PFSK-1 (cell line): ENCODE data around the gene UCK1.

ENCODE experiments used
- FOXP2 ChIP-seq: optimal IDR thresholded peaks from 2 replicates; pipeline ENCODE3; 2011; ENCODE audit warnings: borderline replicate concordance, control low read depth, inconsistent platforms; ENCODE audit not compliant: insufficient read depth; ENCODE audit errors: extremely low read length, extremely low read depth
- POLR2AphosphoS5 ChIP-seq: IDR thresholded peaks from 2 replicates; pipeline ENCODE4 v1.6.1; 2012; ENCODE audit warnings: low read depth, mild to moderate bottlenecking, control low read depth, low read length, moderate library complexity
- SIN3A ChIP-seq: IDR thresholded peaks from 2 replicates; pipeline ENCODE4 v1.6.1; 2012; ENCODE audit warnings: mild to moderate bottlenecking, low read length, moderate library complexity, borderline replicate concordance; ENCODE audit not compliant: insufficient read depth
- TAF1 ChIP-seq: IDR thresholded peaks from 2 replicates; pipeline ENCODE4 v1.6.1; 2012; ENCODE audit warnings: low read length, control low read depth, borderline replicate concordance; ENCODE audit not compliant: insufficient read depth
- TF ChIP-seq, protein P1 (sequence below), 2 experiments: IDR thresholded peaks; 2 replicates each; pipeline versions ENCODE4 v1.6.1 to v1.8.0; 2011 to 2012; ENCODE audit warnings: low read depth in 2 of 2, low read length in 2 of 2, control low read depth in 1 of 2, inconsistent platforms in 1 of 2, mild to moderate bottlenecking in 1 of 2, moderate library complexity in 1 of 2; ENCODE audit not compliant: insufficient read depth in 1 of 2

Gene UCK1

GRCh38 chr9:131484560-131485185, 46.4 kb downstream of the UCK1 start:
- TF ChIP-seq SIN3A (no peak), FOXP2 (no peak), TAF1 (no peak), POLR2AphosphoS5 (no peak)
- TF ChIP-seq, protein P1, sequence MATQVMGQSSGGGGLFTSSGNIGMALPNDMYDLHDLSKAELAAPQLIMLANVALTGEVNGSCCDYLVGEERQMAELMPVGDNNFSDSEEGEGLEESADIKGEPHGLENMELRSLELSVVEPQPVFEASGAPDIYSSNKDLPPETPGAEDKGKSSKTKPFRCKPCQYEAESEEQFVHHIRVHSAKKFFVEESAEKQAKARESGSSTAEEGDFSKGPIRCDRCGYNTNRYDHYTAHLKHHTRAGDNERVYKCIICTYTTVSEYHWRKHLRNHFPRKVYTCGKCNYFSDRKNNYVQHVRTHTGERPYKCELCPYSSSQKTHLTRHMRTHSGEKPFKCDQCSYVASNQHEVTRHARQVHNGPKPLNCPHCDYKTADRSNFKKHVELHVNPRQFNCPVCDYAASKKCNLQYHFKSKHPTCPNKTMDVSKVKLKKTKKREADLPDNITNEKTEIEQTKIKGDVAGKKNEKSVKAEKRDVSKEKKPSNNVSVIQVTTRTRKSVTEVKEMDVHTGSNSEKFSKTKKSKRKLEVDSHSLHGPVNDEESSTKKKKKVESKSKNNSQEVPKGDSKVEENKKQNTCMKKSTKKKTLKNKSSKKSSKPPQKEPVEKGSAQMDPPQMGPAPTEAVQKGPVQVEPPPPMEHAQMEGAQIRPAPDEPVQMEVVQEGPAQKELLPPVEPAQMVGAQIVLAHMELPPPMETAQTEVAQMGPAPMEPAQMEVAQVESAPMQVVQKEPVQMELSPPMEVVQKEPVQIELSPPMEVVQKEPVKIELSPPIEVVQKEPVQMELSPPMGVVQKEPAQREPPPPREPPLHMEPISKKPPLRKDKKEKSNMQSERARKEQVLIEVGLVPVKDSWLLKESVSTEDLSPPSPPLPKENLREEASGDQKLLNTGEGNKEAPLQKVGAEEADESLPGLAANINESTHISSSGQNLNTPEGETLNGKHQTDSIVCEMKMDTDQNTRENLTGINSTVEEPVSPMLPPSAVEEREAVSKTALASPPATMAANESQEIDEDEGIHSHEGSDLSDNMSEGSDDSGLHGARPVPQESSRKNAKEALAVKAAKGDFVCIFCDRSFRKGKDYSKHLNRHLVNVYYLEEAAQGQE (IDR thresholded peaks at IDR 0.05; ENCODE audit: insufficient read depth in 1 of 2, low read depth in 2 of 2, low read length in 2 of 2): no peak

DNA sequence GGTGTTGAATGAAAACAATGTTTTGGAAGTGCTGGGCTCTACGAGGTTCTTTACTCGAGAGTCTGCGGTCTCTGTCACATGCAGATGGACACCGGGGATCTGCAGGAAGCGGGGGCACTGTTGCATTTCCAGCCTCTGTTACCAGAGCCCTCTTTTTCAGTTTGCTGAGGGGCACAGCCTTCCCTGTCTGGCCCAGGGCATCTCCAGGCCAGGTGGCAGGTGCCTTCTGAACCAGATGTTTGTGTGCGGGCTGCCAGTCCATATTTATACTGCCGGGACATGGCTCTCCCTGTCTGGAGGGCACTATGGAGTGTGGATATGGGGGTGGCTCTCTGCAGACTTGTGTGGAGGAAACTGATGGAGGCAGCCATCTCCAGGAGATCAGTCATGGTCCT, 47.0 kb downstream of the UCK1 start:
- no peak for TF ChIP-seq SIN3A

DNA sequence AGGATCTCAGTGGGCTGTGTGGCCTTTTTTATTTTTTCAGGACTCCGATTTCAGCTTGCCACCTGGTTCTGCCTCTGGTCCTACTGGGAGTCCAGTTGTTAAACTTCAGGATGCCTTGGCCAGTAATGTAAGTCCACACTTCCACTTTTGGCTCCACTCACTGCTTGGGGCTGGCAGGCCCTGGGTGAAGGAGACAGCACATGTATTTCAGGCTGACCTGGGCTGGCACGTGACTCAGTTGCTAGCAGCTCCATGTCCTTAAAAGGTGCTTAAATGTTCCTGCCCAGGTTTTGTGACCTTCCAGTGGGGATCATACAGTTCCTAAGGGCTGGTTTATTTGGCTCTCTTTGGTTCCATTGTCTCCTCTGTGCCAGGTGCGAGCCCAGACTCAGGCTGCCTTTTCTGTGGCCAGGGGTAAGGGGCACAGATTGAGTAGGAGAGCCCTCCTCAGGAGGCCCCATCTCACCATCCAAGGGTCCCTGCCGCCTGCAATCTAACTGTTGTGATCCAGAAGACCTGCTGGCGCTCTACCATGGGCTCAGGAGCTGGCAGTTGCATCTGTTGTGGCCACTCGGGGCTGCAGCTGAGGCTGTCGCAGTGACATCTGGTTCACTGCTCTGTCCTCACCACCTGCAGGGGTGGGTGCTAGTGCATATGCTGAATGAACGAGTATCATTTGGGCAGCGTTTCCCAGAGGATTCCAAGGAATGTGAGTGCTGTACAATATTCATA, 47.6 kb downstream of the UCK1 start:
- TF ChIP-seq TAF1: no peak
- TF ChIP-seq FOXP2: no peak

- no peak for TF ChIP-seq POLR2AphosphoS5
- no peak for TF ChIP-seq FOXP2
- TF ChIP-seq SIN3A: no peak
- TF ChIP-seq, protein P1 (IDR thresholded peaks at IDR 0.05; ENCODE audit: insufficient read depth in 1 of 2, low read depth in 2 of 2, low read length in 2 of 2): no peak
- TF ChIP-seq TAF1: no peak
These were observed 48.6 kb downstream of the UCK1 start for GRCh38 chr9:131482343-131483006.

DNA sequence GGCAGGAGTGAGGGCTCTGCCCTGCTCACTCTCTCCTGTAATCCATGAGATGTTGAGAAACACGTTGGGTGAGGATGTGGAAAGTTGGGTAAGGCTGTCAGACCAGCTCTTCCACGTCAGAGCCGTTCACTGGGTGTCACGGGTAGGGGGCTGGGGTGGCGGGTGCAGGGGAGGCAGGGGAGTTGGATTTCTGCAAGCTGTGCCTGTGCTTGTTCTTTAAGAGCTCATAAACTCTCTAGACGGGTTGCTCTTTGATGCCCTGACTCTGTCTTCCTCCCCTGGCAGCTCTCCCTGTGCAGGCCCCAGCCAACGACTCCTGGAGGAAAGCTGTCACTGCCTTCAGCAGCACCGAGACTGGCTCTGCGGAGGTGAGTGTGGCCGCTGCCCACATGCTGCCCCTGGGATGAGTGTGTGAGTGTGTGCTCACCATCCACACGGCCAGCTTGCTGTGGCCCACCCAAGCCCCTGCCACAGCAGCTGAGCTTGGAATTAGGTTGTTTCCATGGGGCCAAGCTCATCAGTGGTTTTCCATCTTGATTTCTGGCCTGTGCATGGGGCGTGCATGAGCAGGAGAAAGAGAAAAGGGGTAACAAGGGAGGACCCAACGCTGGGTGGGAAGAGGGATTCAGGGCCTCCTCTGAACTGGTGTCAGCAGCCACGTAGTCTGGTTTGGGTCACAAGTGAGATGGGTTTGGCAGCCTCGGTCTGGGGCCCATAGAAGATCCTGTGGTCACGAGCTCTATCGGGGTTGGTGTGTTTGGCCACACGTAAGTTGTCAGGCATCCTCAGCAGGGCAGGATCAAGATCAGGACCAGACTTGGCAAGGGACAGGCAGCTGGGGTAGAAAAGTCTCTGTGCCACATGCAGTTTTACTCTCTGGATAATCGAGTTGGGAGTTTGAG, 49.4 kb downstream of the UCK1 start:
- TF ChIP-seq SIN3A: no peak

DNA sequence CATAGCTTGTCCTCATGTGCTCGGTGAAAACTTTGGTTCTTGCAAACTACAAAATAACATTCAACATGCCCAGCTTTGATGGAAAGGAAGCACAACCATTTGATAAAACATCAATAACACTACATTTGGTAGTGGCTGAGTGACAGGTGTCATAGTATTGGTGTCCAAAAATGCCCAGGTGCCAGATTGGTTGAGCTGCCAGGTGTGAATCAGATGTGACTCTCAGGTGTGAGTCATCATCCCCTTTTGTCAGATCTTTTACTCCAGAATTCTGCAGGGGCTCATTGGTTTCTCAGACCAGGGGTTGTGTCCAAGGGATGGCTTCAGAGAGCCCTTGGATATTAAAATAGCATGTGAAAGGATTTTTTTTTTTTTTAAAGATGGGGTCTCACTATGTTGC, 50.8 kb downstream of the UCK1 start:
- TF ChIP-seq SIN3A: no peak
- TF ChIP-seq, protein P1 (IDR thresholded peaks at IDR 0.05; ENCODE audit: insufficient read depth in 1 of 2, low read depth in 2 of 2, low read length in 2 of 2): no peak
- no peak for TF ChIP-seq POLR2AphosphoS5
- no peak for TF ChIP-seq TAF1
- TF ChIP-seq FOXP2: no peak
